AG09309 (cell line): ENCODE measurements around the gene CHRM5.

ENCODE experiments used
- DNase-seq: peaks from one replicate; pipeline ENCODE4 v3.0.0-alpha.2; 2010; ENCODE audit warnings: low read depth
- H3K4me3 ChIP-seq: 2 replicates; pipeline ENCODE4 v1.5.1; 2011; ENCODE audit warnings: mild to moderate bottlenecking, low read depth, low read length, moderate library complexity; ENCODE audit not compliant: control insufficient read depth
- CTCF ChIP-seq: IDR thresholded peaks from 2 replicates; pipeline ENCODE4 v1.5.1; 2011; ENCODE audit warnings: mild to moderate bottlenecking, low read depth, low read length, inconsistent platforms; ENCODE audit not compliant: insufficient read depth, control insufficient read depth; ENCODE audit errors: missing control alignments

The CHRM5 gene

GRCh38 chr15:34001536-34001935 lies 33.2 kb downstream of the CHRM5 start:
- TF ChIP-seq CTCF = no peak
- H3K4me3 ChIP-seq = no peak overlapping the region
- DNase-seq = no peak

GRCh38 chr15:34006381-34006780 lies 38.1 kb downstream of the CHRM5 start:
- no peak for TF ChIP-seq CTCF
- no peak overlapping the region for H3K4me3 ChIP-seq
- DNase-seq = no peak

DNA sequence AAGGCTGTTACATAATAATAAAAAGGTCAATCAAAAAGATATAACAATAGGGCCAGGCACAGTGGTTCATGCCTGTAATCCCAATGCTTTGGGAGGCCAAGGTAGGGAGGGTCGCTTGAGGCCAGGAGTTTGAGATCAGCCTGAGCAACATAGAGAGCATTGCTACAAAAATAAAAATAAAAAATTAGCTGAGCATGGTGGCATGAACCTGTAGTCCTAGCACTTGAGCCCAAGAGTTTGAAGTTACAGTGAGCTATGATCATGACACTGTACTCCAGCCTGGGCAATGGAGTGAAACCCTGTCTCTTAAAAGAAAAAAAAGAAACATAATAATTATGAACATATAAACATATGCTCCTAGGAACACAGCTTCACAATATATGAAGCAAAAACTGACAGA lies 41.4 kb downstream of the CHRM5 start:
- H3K4me3 ChIP-seq = no peak overlapping the region
- no peak for DNase-seq
- TF ChIP-seq CTCF = no peak

- no peak overlapping the region for H3K4me3 ChIP-seq
- no peak for DNase-seq
- no peak for TF ChIP-seq CTCF
Observed at GRCh38 chr15:34010921-34011320, 42.6 kb downstream of the CHRM5 start.

DNA sequence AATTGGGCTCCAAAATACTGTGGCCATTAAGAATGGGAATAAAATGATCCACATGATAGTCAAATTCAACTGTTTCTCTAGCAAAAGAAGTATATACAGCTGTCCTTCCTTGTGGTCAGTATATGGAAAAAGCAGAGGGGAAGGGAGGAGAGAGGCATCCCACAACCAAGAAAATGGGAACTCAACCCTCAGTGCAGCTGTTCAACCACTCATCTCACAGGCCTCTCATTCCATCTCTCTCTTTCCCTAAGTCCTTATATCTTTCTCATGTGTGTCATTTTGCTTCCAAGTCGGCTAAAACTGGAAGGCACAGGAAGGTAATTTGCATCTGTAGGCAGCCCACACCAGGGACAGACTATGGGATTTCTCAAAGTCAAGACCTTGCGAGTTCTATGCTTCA lies 43.2 kb downstream of the CHRM5 start:
- DNase-seq = no peak
- TF ChIP-seq CTCF = no peak
- no peak overlapping the region for H3K4me3 ChIP-seq

DNA sequence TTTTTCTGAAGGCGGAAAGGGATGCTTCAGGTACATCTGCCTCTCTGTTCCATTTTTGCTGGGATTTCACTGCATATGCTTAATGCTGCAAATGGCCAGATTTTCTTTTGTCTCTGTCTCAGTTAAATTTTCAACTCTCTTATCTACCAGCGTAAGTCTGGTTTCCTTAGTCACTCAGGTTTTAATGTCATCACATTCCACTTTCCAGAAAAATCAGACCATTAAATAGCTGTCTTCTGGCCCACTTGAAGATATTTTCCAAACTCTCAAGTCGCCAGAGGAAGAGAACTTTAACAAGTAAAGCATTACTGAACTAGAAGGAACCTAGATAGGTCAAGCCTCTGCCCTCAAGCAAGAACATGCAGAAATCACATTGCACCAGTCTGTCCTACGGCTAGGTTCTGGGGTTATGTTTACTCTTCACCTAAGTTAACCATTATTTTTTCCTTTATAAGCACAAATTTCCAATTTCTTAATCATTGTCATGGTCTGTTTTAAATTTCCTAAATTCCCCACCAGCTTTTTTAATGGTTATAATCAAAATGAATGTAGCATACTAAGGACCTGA lies 44.2 kb downstream of the CHRM5 start:
- TF ChIP-seq CTCF = no peak
- DNase-seq = no peak

GRCh38 chr15:34013746-34014145 lies 45.4 kb downstream of the CHRM5 start:
- H3K4me3 ChIP-seq = no peak overlapping the region
- TF ChIP-seq CTCF = no peak
- DNase-seq = no peak

More for the DNA sequence above, 44.2 kb downstream of the CHRM5 start:
- no peak overlapping the region for H3K4me3 ChIP-seq
